Astrocyte (in vitro differentiated cells and primary cell): ENCODE results near the gene NCOA3. TPM values are rescaled to one million over a fixed set of nuclear protein-coding genes. Genes with fewer than 3 reads are reported as not detected.

Experiments
- DNase-seq: peaks from one replicate; pipeline ENCODE4 v3.0.0-alpha.2; 2010; ENCODE audit warnings: low read depth
- FAIRE-seq: peaks from 2 replicates; lab custom pipeline; 2011; peaks lifted over from hg19 to GRCh38; lab: Jason Lieb, UNC
- H2AFZ ChIP-seq: 2 replicates; pipeline ENCODE4 v1.6.0; 2012; ENCODE audit warnings: low read depth, low read length, inconsistent platforms
- H3K27ac ChIP-seq: 2 replicates; pipeline ENCODE4 v1.5.1; 2011; ENCODE audit warnings: low read depth, low read length, inconsistent platforms
- H3K27me3 ChIP-seq: 2 replicates; pipeline ENCODE4 v1.6.0; 2011; ENCODE audit warnings: low read length, inconsistent platforms; ENCODE audit not compliant: insufficient read depth
- H3K36me3 ChIP-seq: 2 replicates; pipeline ENCODE4 v1.5.1; 2011; ENCODE audit warnings: low read length, inconsistent platforms; ENCODE audit not compliant: insufficient read depth
- H3K4me1 ChIP-seq: 2 replicates; pipeline ENCODE4 v1.5.1; 2011; ENCODE audit warnings: low read length, inconsistent platforms; ENCODE audit not compliant: insufficient read depth
- H3K4me2 ChIP-seq: 2 replicates; pipeline ENCODE4 v1.6.0; 2012; ENCODE audit warnings: low read length, inconsistent platforms
- H3K4me3 ChIP-seq: 2 replicates; pipeline ENCODE4 v1.5.1; 2011; ENCODE audit warnings: low read depth, mild to moderate bottlenecking, low read length, inconsistent platforms; ENCODE audit not compliant: insufficient read depth
- H3K79me2 ChIP-seq: 2 replicates; pipeline ENCODE4 v1.6.0; 2012; ENCODE audit warnings: mild to moderate bottlenecking, low read length, inconsistent platforms; ENCODE audit not compliant: insufficient read depth
- H3K9ac ChIP-seq: 2 replicates; pipeline ENCODE4 v1.6.0; 2012; ENCODE audit warnings: mild to moderate bottlenecking, low read length, inconsistent platforms
- H3K9me3 ChIP-seq: 2 replicates; pipeline ENCODE4 v1.5.1; 2012; ENCODE audit warnings: low read depth, mild to moderate bottlenecking, low read length, inconsistent platforms; ENCODE audit not compliant: insufficient read depth
- H4K20me1 ChIP-seq: 2 replicates; pipeline ENCODE4 v1.6.0; 2012; ENCODE audit warnings: low read length, inconsistent platforms; ENCODE audit not compliant: insufficient read depth
- H3K27ac Mint-ChIP-seq: one replicate; pipeline ENCODE4 v1.8.0; 2021; ENCODE audit warnings: mild to moderate bottlenecking, mixed read lengths; ENCODE audit not compliant: unreplicated experiment
- H3K27me3 Mint-ChIP-seq: one replicate; pipeline ENCODE4 v1.8.0; 2021; ENCODE audit warnings: low read depth, mixed read lengths; ENCODE audit not compliant: unreplicated experiment
- H3K36me3 Mint-ChIP-seq: one replicate; pipeline ENCODE4 v1.8.0; 2021; ENCODE audit warnings: low read depth, mixed read lengths; ENCODE audit not compliant: unreplicated experiment
- H3K4me1 Mint-ChIP-seq: one replicate; pipeline ENCODE4 v1.8.0; 2021; ENCODE audit warnings: low read depth, mixed read lengths; ENCODE audit not compliant: unreplicated experiment
- H3K4me3 Mint-ChIP-seq: one replicate; pipeline ENCODE4 v1.8.0; 2021; ENCODE audit warnings: mild to moderate bottlenecking, moderate library complexity, mixed read lengths; ENCODE audit not compliant: unreplicated experiment
- H3K9me3 Mint-ChIP-seq: one replicate; pipeline ENCODE4 v1.8.0; 2021; ENCODE audit warnings: mild to moderate bottlenecking, mixed read lengths; ENCODE audit not compliant: unreplicated experiment
- CTCF ChIP-seq: IDR thresholded peaks from 2 replicates; pipeline ENCODE4 v1.5.1; 2011; ENCODE audit warnings: low read depth, mild to moderate bottlenecking, inconsistent platforms, low read length, moderate library complexity; ENCODE audit not compliant: insufficient read depth
- EZH2 ChIP-seq: IDR thresholded peaks from 2 replicates; pipeline ENCODE4 v1.6.1; 2012; ENCODE audit warnings: mild to moderate bottlenecking, low read length, inconsistent platforms; ENCODE audit not compliant: insufficient read depth
- total RNA-seq: library from RNA; stranded (reverse); gene quantifications from 2 replicates; pipeline ENCODE4 v1.2.1, GENCODE V29; 2021

The NCOA3 gene
- total RNA-seq, 1 donor from 2014 or later = 30.5 TPM

- H3K27ac ChIP-seq = no peak overlapping the region
- no peaks in the 10 kb centered on the region for H3K36me3 Mint-ChIP-seq
- DNase-seq = no peak
- H3K27me3 Mint-ChIP-seq = no peaks in the 10 kb centered on the region
- no peaks in the 10 kb centered on the region for H3K9me3 Mint-ChIP-seq
- no peaks in the 10 kb centered on the region for H4K20me1 ChIP-seq
- no peaks in the 10 kb centered on the region for H3K79me2 ChIP-seq
- H2AFZ ChIP-seq = no peak overlapping the region
- H3K27ac Mint-ChIP-seq = no peak overlapping the region
- H3K4me3 ChIP-seq = no peak overlapping the region
- FAIRE-seq = no peak
- no peak overlapping the region for H3K4me2 ChIP-seq
- no peaks in the 10 kb centered on the region for H3K4me1 Mint-ChIP-seq
- no peak overlapping the region for H3K4me3 Mint-ChIP-seq
- no peaks in the 10 kb centered on the region for H3K27me3 ChIP-seq
- no peak overlapping the region for H3K9ac ChIP-seq
- no peaks in the 10 kb centered on the region for H3K36me3 ChIP-seq
- no peaks in the 10 kb centered on the region for H3K9me3 ChIP-seq
- TF ChIP-seq EZH2 (no peak), CTCF (no peak)
- H3K4me1 ChIP-seq = no peaks in the 10 kb centered on the region
These were observed 26.2 kb upstream of the NCOA3 start for GRCh38 chr20:47475419-47476044.

- no peak overlapping the region for H3K4me2 ChIP-seq
- H3K9me3 Mint-ChIP-seq = no peaks in the 10 kb centered on the region
- H3K27ac Mint-ChIP-seq = no peak overlapping the region
- DNase-seq = no peak
- no peaks in the 10 kb centered on the region for H3K27me3 Mint-ChIP-seq
- H3K9me3 ChIP-seq = no peaks in the 10 kb centered on the region
- H3K36me3 ChIP-seq = no peaks in the 10 kb centered on the region
- H3K27me3 ChIP-seq = no peaks in the 10 kb centered on the region
- H3K4me1 ChIP-seq = no peaks in the 10 kb centered on the region
- no peaks in the 10 kb centered on the region for H3K79me2 ChIP-seq
- H3K27ac ChIP-seq = no peak overlapping the region
- no peaks in the 10 kb centered on the region for H4K20me1 ChIP-seq
- TF ChIP-seq CTCF = no peak
- no peak overlapping the region for H3K9ac ChIP-seq
- H3K4me3 ChIP-seq = no peak overlapping the region
- no peaks in the 10 kb centered on the region for H3K36me3 Mint-ChIP-seq
- H2AFZ ChIP-seq = no peak overlapping the region
- FAIRE-seq = no peak
- H3K4me3 Mint-ChIP-seq = no peak overlapping the region
- H3K4me1 Mint-ChIP-seq = no peaks in the 10 kb centered on the region
These were observed 25.2 kb upstream of the NCOA3 start for GRCh38 chr20:47476452-47476851.

- H3K27ac Mint-ChIP-seq = no peak overlapping the region
- H3K9me3 Mint-ChIP-seq = no peaks in the 10 kb centered on the region
- Histone ChIP-seq H3K27ac (no peak overlapping the region), H3K4me1 (no peaks in the 10 kb centered on the region), H4K20me1 (no peaks in the 10 kb centered on the region), H2AFZ (no peak overlapping the region), H3K4me2 (no peak overlapping the region), H3K79me2 (no peaks in the 10 kb centered on the region), H3K9ac (no peak overlapping the region), H3K27me3 (peaks cover 8% of the 10 kb centered on the region), H3K4me3 (no peak overlapping the region), H3K36me3 (no peaks in the 10 kb centered on the region), H3K9me3 (no peaks in the 10 kb centered on the region)
- no peaks in the 10 kb centered on the region for H3K4me1 Mint-ChIP-seq
- no peaks in the 10 kb centered on the region for H3K36me3 Mint-ChIP-seq
- TF ChIP-seq CTCF (no peak), EZH2 (no peak)
- no peak overlapping the region for H3K4me3 Mint-ChIP-seq
- FAIRE-seq = no peak
- DNase-seq = no peak
- H3K27me3 Mint-ChIP-seq = no peaks in the 10 kb centered on the region
These were observed 22.6 kb upstream of the NCOA3 start for GRCh38 chr20:47479093-47479492.
